SK-N-SH (cell line): ENCODE measurements around the gene CXCL16. TPM values are rescaled to one million over a fixed set of nuclear protein-coding genes. Genes with fewer than 3 reads are reported as not detected.

Experiments
- CTCF ChIA-PET: fragments of 300-600, 350-600 bp; formaldehyde crosslinking; extraction: SDS; loops from one replicate; lab custom pipeline; 2021; lab: Yijun Ruan, JAX
- POLR2A ChIA-PET: fragments of 350-600 bp; sonication (Branson Sonifier 250); formaldehyde crosslinking; extraction: SDS; loops from one replicate; lab custom pipeline; 2020; ENCODE audit warnings: antibody characterized with exemption, inconsistent platforms; lab: Yijun Ruan, JAX
- DNase-seq: peaks from one replicate; pipeline ENCODE4 v3.0.0; 2012
- H2AFZ ChIP-seq: fragments of 200-600 bp; sonication (generic); 2 replicates; pipeline ENCODE4 v1.8.1; 2016; ENCODE audit warnings: antibody characterized with exemption, mild to moderate bottlenecking, low read depth
- H3F3A ChIP-seq: fragments of 200-600 bp; sonication (generic); replicated peaks from 2 replicates; pipeline ENCODE3; 2016; ENCODE audit warnings: antibody characterized with exemption, mild to moderate bottlenecking; ENCODE audit not compliant: insufficient read depth
- H3K27ac ChIP-seq, 2 experiments: fragments of 200-500 bp in 1 of 2; fragments of 200-600 bp in 1 of 2; sonication (Bioruptor generic) in 1 of 2; sonication (generic), shearing (Covaris generic) in 1 of 2; 2 replicates each; pipeline versions ENCODE4 v1.5.1 to v1.6.1; 2014 to 2016; ENCODE audit warnings: low read depth in 2 of 2, inconsistent platforms in 1 of 2, low read length in 1 of 2, mild to moderate bottlenecking in 1 of 2, mixed read lengths in 1 of 2
- H3K27me3 ChIP-seq: fragments of 200-600 bp; sonication (generic), shearing (Covaris generic); 2 replicates; pipeline ENCODE4 v1.6.1; 2016; ENCODE audit warnings: mixed run types; ENCODE audit not compliant: insufficient read depth
- H3K36me3 ChIP-seq, 2 experiments: fragments of 200-500 bp in 1 of 2; fragments of 200-600 bp in 1 of 2; sonication (Bioruptor generic) in 1 of 2; sonication (generic) in 1 of 2; replicated peaks in 1 of 2; 2 replicates each; pipeline versions ENCODE3 to v1.5.1; 2014 to 2016; ENCODE audit warnings: low read length in 1 of 2, mild to moderate bottlenecking in 1 of 2; ENCODE audit not compliant: insufficient read depth in 2 of 2, control insufficient read depth in 1 of 2
- H3K4me1 ChIP-seq, 2 experiments: fragments of 200-500 bp in 1 of 2; fragments of 200-600 bp in 1 of 2; sonication (Bioruptor generic) in 1 of 2; sonication (generic), shearing (Covaris generic) in 1 of 2; 2 replicates each; pipeline versions ENCODE4 v1.5.1 to v1.6.1; 2014 to 2016; ENCODE audit warnings: low read depth in 1 of 2, low read length in 1 of 2, mixed run types in 1 of 2; ENCODE audit not compliant: insufficient read depth in 2 of 2, control insufficient read depth in 1 of 2
- H3K4me2 ChIP-seq: fragments of 200-600 bp; sonication (generic), shearing (Covaris generic); 2 replicates; pipeline ENCODE4 v1.6.1; 2017; ENCODE audit warnings: mixed run types
- H3K4me3 ChIP-seq, 2 experiments: fragments of 200-500 bp in 1 of 2; fragments of 200-600 bp in 1 of 2; sonication (Bioruptor generic) in 1 of 2; sonication (generic), shearing (Covaris generic) in 1 of 2; 2 replicates each; pipeline versions ENCODE4 v1.5.1 to v1.8.1; 2014 to 2016; ENCODE audit warnings: low read depth in 2 of 2, inconsistent platforms in 1 of 2, low read length in 1 of 2, mild to moderate bottlenecking in 1 of 2, mixed read lengths in 1 of 2, moderate library complexity in 1 of 2
- H3K79me2 ChIP-seq: fragments of 200-600 bp; sonication (generic); 2 replicates; pipeline ENCODE4 v1.8.1; 2017; ENCODE audit warnings: mild to moderate bottlenecking; ENCODE audit not compliant: insufficient read depth
- H3K9ac ChIP-seq: fragments of 200-600 bp; sonication (generic); 2 replicates; pipeline ENCODE4 v1.6.1; 2017; ENCODE audit warnings: mixed run types
- H3K9me2 ChIP-seq: fragments of 200-600 bp; sonication (generic); 2 replicates; pipeline ENCODE4 v1.6.1; 2017; ENCODE audit warnings: mixed run types
- H3K9me3 ChIP-seq: fragments of 200-600 bp; sonication (generic); 2 replicates; pipeline ENCODE4 v1.6.1; 2017; ENCODE audit warnings: mixed run types, mild to moderate bottlenecking, moderate library complexity
- H4K20me1 ChIP-seq: fragments of 200-600 bp; sonication (generic); 2 replicates; pipeline ENCODE4 v1.6.1; 2017; ENCODE audit warnings: mild to moderate bottlenecking, mixed run types; ENCODE audit not compliant: insufficient read depth
- FOSL2 ChIP-seq: IDR thresholded peaks from 2 replicates; pipeline ENCODE4 v1.4.0; 2012; ENCODE audit warnings: low read depth, mild to moderate bottlenecking, moderate library complexity, borderline replicate concordance
- GABPA ChIP-seq: IDR thresholded peaks from 2 replicates; pipeline ENCODE4 v1.4.0; 2012; ENCODE audit warnings: low read depth, mild to moderate bottlenecking
- JUND ChIP-seq: IDR thresholded peaks from 2 replicates; pipeline ENCODE4 v1.4.0; 2012
- RFX5 ChIP-seq: IDR thresholded peaks from 2 replicates; pipeline ENCODE4 v1.6.1; 2012; ENCODE audit warnings: mild to moderate bottlenecking, improper control_type of control experiment, low read length
- YY1 ChIP-seq: IDR thresholded peaks from 2 replicates; pipeline ENCODE4 v1.4.0; 2012; ENCODE audit warnings: low read depth, mild to moderate bottlenecking
- WGBS: methylation state at CpG from one replicate; pipeline ENCODE4 v1.1.6; 2017; ENCODE audit warnings: low lambda C conversion rate; 5-methylcytosine and 5-hydroxymethylcytosine counted together
- polyA plus RNA-seq, 3 experiments: library from polyadenylated mRNA; depleted of rRNA; stranded (reverse); fragments of >200 nt; gene quantifications; 2 replicates each; pipeline ENCODE4 v1.2.3, GENCODE V29; 2012
- TF ChIP-seq, protein P1 (sequence below): fragments of 150-350 bp; IDR thresholded peaks from 2 replicates; pipeline ENCODE4 v1.6.1; 2016; ENCODE audit warnings: mild to moderate bottlenecking, low read depth, low read length
- TF ChIP-seq, protein P2 (sequence below): fragments of 200-600 bp; sonication (generic); IDR thresholded peaks from 2 replicates; pipeline ENCODE4 v1.6.1; 2017; ENCODE audit warnings: antibody characterized with exemption, mild to moderate bottlenecking, moderate library complexity

The CXCL16 gene
- polyA plus RNA-seq, 1 of the 3 experiments (the other 2 are of a cell fraction): 4.3 TPM

DNA sequence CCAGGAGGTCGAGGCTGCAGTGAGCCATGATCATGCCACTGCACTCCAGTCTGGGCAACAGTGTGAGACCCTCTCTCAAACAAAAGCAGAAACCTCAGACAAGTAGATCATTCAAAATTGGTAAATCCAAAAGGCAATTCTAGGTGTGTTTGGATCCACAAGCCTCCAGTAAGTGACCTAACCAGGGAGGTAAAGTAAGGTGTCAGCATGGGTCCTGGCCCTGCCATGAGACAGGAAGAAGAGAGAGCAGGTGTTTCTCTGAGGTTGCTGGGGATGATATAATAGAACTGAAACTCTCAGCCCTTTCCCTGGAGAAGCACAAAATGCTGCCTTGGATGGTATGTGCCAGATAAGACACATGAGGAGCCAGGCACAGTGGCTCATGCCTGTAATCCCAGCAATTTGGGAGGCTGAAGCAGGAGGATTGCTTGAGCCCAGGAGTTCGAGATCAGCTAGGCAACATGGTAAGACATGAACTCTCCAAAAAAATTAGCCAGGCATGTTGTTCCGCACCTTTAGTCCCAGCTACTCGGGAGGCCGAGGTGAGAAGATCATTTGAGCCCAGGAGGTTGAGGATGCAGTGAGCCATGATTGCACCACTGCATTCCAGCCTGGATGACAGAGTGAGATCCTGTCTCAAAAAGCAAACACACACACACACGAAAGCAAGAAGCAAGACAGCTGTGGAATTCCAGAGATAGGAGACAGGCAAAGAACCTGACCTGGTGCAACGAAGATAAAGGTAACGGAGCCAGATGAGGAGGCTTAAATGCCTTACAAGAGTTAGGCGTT is 38.4 kb upstream of the CXCL16 start:
- no peak for DNase-seq
- peaks cover 52% of the 10 kb centered on the region for H3K27me3 ChIP-seq
- POLR2A ChIA-PET: no interaction called here

DNA sequence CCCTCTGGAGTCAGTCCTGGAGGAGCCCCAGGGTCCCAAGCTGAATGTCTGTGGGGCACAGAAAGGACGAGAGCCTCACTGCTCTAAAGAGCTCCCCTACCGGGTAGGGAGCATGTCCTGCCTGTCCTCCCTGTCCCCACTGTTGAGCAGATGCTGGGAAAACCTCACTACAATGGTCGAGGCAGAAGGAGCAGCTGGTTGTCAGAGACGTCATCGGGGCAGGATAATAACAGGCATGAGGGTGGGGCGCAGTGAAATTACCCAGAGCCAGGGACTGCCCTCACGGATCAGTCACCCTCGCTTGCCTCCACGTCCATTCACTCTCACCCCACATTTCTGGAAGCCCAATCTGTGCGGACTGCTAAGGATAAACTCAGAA is 32.5 kb upstream of the CXCL16 start:
- Histone ChIP-seq H2AFZ (no peak overlapping the region), H3K9me3 (no peaks in the 10 kb centered on the region), H3K4me1 (peaks cover 0 to 10% of the 10 kb centered on the region in 2 experiments; a peak in 1 of 4 replicates), H4K20me1 (no peaks in the 10 kb centered on the region), H3K36me3 (no peaks in the 10 kb centered on the region), H3K27me3 (peaks cover 39% of the 10 kb centered on the region), H3K4me3 (no peak overlapping the region), H3K9me2 (no peaks in the 10 kb centered on the region), H3K79me2 (no peaks in the 10 kb centered on the region), H3K9ac (no peak overlapping the region), H3F3A (no peaks in the 10 kb centered on the region), H3K27ac (no peak overlapping the region), H3K4me2 (no peak overlapping the region)
- ChIA-PET POLR2A (interaction anchor here (0.5 to 1.3 kb wide), 3 partner anchors 13 to 720 kb away, joined by 3 to 4 read pairs (median 3); no protein-coding TSS in a partner anchor), CTCF (interaction anchor here (0.9 to 3.4 kb wide), 4 partner anchors 13 to 137 kb away, joined by 3 to 21 read pairs (median 4); partner anchors contain the start of gene GLTPD2)
- DNase-seq: peak; percentile 38
- TF ChIP-seq JUND (no peak), FOSL2 (no peak), YY1 (no peak)
- WGBS: 10% methylated on average over 7 of the region's 10 CpGs

More for the DNA sequence above, 38.4 kb upstream of the CXCL16 start:
- no peak overlapping the region for H2AFZ ChIP-seq
- TF ChIP-seq, protein P1, sequence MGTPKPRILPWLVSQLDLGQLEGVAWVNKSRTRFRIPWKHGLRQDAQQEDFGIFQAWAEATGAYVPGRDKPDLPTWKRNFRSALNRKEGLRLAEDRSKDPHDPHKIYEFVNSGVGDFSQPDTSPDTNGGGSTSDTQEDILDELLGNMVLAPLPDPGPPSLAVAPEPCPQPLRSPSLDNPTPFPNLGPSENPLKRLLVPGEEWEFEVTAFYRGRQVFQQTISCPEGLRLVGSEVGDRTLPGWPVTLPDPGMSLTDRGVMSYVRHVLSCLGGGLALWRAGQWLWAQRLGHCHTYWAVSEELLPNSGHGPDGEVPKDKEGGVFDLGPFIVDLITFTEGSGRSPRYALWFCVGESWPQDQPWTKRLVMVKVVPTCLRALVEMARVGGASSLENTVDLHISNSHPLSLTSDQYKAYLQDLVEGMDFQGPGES: no peak
- TF ChIP-seq GABPA (no peak), RFX5 (no peak)
- TF ChIP-seq, protein P2, sequence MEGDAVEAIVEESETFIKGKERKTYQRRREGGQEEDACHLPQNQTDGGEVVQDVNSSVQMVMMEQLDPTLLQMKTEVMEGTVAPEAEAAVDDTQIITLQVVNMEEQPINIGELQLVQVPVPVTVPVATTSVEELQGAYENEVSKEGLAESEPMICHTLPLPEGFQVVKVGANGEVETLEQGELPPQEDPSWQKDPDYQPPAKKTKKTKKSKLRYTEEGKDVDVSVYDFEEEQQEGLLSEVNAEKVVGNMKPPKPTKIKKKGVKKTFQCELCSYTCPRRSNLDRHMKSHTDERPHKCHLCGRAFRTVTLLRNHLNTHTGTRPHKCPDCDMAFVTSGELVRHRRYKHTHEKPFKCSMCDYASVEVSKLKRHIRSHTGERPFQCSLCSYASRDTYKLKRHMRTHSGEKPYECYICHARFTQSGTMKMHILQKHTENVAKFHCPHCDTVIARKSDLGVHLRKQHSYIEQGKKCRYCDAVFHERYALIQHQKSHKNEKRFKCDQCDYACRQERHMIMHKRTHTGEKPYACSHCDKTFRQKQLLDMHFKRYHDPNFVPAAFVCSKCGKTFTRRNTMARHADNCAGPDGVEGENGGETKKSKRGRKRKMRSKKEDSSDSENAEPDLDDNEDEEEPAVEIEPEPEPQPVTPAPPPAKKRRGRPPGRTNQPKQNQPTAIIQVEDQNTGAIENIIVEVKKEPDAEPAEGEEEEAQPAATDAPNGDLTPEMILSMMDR: no peak
- TF ChIP-seq, all 33 proteins: peak for 0
- Histone ChIP-seq H3K4me1 (no peaks in the 10 kb centered on the region), H4K20me1 (no peaks in the 10 kb centered on the region), H3K27ac (no peak overlapping the region), H3K79me2 (no peaks in the 10 kb centered on the region), H3F3A (no peaks in the 10 kb centered on the region), H3K4me3 (no peak overlapping the region), H3K9me2 (no peaks in the 10 kb centered on the region), H3K9me3 (no peaks in the 10 kb centered on the region), H3K36me3 (no peaks in the 10 kb centered on the region), H3K4me2 (no peak overlapping the region), H3K9ac (no peak overlapping the region)
- CTCF ChIA-PET: interaction anchor here (1.3 to 1.6 kb wide), 3 partner anchors 8 to 11 kb away, joined by 3 to 7 read pairs (median 6); partner anchors contain the start of genes GLTPD2 and VMO1
- 43% methylated on average over 9 of the region's 9 CpGs for WGBS
